K562 (cell line): ENCODE results near the gene FOXO4. TPM values are rescaled to one million over a fixed set of nuclear protein-coding genes. Genes with fewer than 3 reads are reported as not detected.
A peak's percentile ranks its signal among the peaks of the same experiment; 100 is the strongest.

ENCODE experiments used
- ATAC-seq: fragments of 200-7000 bp; cut with Tn5 transposase; 3 replicates; pipeline ENCODE4 v1.9.1; 2020; ENCODE audit warnings: moderate library complexity
- BruUV-seq: library from RNA; stranded (reverse); fragments of 400-500 nt; replicated peaks from 2 replicates; lab custom pipeline; 2021; lab: Mats Ljungman, UMichigan
- CTCF ChIA-PET: fragments of 300-600 bp; formaldehyde crosslinking; extraction: SDS; loops from one replicate; lab custom pipeline; 2021; ENCODE audit warnings: low intra/inter-chr PET ratio; lab: Yijun Ruan, JAX
- POLR2A ChIA-PET: fragments of 300-600, 350-650 bp; sonication (Branson Sonifier 250); formaldehyde crosslinking; extraction: SDS; loops from one replicate; lab custom pipeline; 2021; ENCODE audit warnings: antibody characterized with exemption, inconsistent platforms; lab: Yijun Ruan, JAX
- DNase-seq, 4 experiments: peaks; one replicate each; pipeline versions ENCODE4 v3.0.0 to v3.0.0-alpha.2; 2011 to 2018; ENCODE audit warnings: low spot score in 3 of 4, mixed read lengths in 3 of 4; ENCODE audit errors: extremely low read depth in 1 of 4
- FAIRE-seq: peaks from 2 replicates; lab custom pipeline; 2011; peaks lifted over from hg19 to GRCh38; lab: Jason Lieb, UNC
- H2AFZ ChIP-seq: 2 replicates; pipeline ENCODE4 v1.6.0; 2011; ENCODE audit warnings: low read depth, low read length, control low read depth, inconsistent platforms
- H3K27ac ChIP-seq: fragments of 200-600 bp; 3 replicates; pipeline ENCODE4 v1.8.0; 2011; ENCODE audit warnings: low read depth, mild to moderate bottlenecking, control low read depth, inconsistent platforms, low read length, moderate library complexity, mixed read lengths; ENCODE audit errors: extremely low read depth
- H3K27me3 ChIP-seq, 2 experiments: fragments of 300-600 bp in 1 of 2; 2 replicates in 1 of 2; 3 replicates in 1 of 2; pipeline versions ENCODE4 v1.6.0 to v1.8.0; 2011; ENCODE audit warnings: inconsistent platforms in 2 of 2, low read length in 2 of 2, mild to moderate bottlenecking in 1 of 2, mixed read lengths in 1 of 2, moderate library complexity in 1 of 2; ENCODE audit not compliant: control insufficient read depth in 2 of 2, insufficient read depth in 2 of 2
- H3K36me3 ChIP-seq: fragments of 300-600 bp; 3 replicates; pipeline ENCODE4 v1.8.0; 2011; ENCODE audit warnings: mild to moderate bottlenecking, low read length, inconsistent platforms; ENCODE audit not compliant: control insufficient read depth, insufficient read depth
- H3K4me1 ChIP-seq, 2 experiments: fragments of 200-600 bp in 1 of 2; replicated peaks in 1 of 2; 2 replicates in 1 of 2; 3 replicates in 1 of 2; pipeline versions ENCODE4 v1.5.1 to v1.8.0; 2011; ENCODE audit warnings: inconsistent platforms in 2 of 2, low read length in 2 of 2, mild to moderate bottlenecking in 1 of 2, mixed read lengths in 1 of 2, moderate library complexity in 1 of 2; ENCODE audit not compliant: control insufficient read depth in 2 of 2, insufficient read depth in 2 of 2
- H3K4me2 ChIP-seq: 2 replicates; pipeline ENCODE4 v1.6.1; 2011; ENCODE audit warnings: low read length, control low read depth, inconsistent platforms, mixed read lengths; ENCODE audit not compliant: insufficient read depth
- H3K4me3 ChIP-seq: fragments of 200-600 bp; sonication (generic), shearing (Covaris generic); 2 replicates; pipeline ENCODE4 v1.5.1; 2016; ENCODE audit warnings: control low read depth, inconsistent platforms
- H3K79me2 ChIP-seq: fragments of 200-600 bp; 3 replicates; pipeline ENCODE4 v1.8.0; 2011; ENCODE audit warnings: low read length, inconsistent platforms; ENCODE audit not compliant: control insufficient read depth, insufficient read depth
- H3K9ac ChIP-seq, 2 experiments: 2 replicates each; pipeline versions ENCODE4 v1.6.0 to v1.6.1; 2011; ENCODE audit warnings: low read depth in 2 of 2, low read length in 2 of 2, control low read depth in 1 of 2, inconsistent platforms in 1 of 2, mild to moderate bottlenecking in 1 of 2, mixed read lengths in 1 of 2; ENCODE audit not compliant: insufficient read depth in 1 of 2
- H3K9me1 ChIP-seq: one replicate; pipeline ENCODE4 v1.6.0; 2011; ENCODE audit warnings: inconsistent platforms, mild to moderate bottlenecking, low read length, moderate library complexity; ENCODE audit not compliant: control insufficient read depth, insufficient read depth
- H3K9me3 ChIP-seq: replicated peaks from 2 replicates; pipeline ENCODE4 v1.5.1; 2011; ENCODE audit warnings: low read depth, low read length, inconsistent platforms; ENCODE audit not compliant: control insufficient read depth, insufficient read depth
- H4K20me1 ChIP-seq: replicated peaks from 2 replicates; pipeline ENCODE4 v1.6.1; 2011; ENCODE audit warnings: low read length, inconsistent platforms, mixed read lengths; ENCODE audit not compliant: control insufficient read depth, insufficient read depth
- ATF4 ChIP-seq: fragments of 450-650 bp; formaldehyde crosslinking; IDR thresholded peaks from 2 replicates; pipeline ENCODE4 v1.4.0; 2022; ENCODE audit warnings: mild to moderate bottlenecking, moderate library complexity
- CC2D1A ChIP-seq: fragments of 450-650 bp; IDR thresholded peaks from 2 replicates; pipeline ENCODE4 v1.6.1; 2017; ENCODE audit warnings: mild to moderate bottlenecking
- CHD1 ChIP-seq: fragments of 200-600 bp; sonication (generic); IDR thresholded peaks from one replicate; pipeline ENCODE4 v1.6.1; 2012; ENCODE audit warnings: mild to moderate bottlenecking, moderate library complexity, low read length, inconsistent platforms
- HNRNPLL ChIP-seq: fragments of 200-400 bp; formaldehyde crosslinking; IDR thresholded peaks from 2 replicates; pipeline ENCODE4 v1.6.1; 2017; ENCODE audit warnings: low read length, low read depth, mild to moderate bottlenecking; ENCODE audit not compliant: poor library complexity, severe bottlenecking
- KLF16 ChIP-seq: IDR thresholded peaks from 2 replicates; pipeline ENCODE4 v1.6.1; 2016; ENCODE audit warnings: antibody characterized with exemption
- MAZ ChIP-seq, 2 experiments: fragments of 450-650 bp in 1 of 2; sonication (generic) in 1 of 2; formaldehyde crosslinking; IDR thresholded peaks in 1 of 2; conservative IDR thresholded peaks in 1 of 2; 2 replicates each; pipeline versions ENCODE4 v1.4.0 to v1.5.0; 2020; ENCODE audit warnings: mild to moderate bottlenecking in 1 of 2, missing genetic modification reagents in 1 of 2
- PML ChIP-seq: IDR thresholded peaks from 2 replicates; pipeline ENCODE4 v1.6.1; 2012; ENCODE audit warnings: low read length, inconsistent platforms
- RAD21 ChIP-seq, 2 experiments: fragments of 250-450 bp in 1 of 2; fragments of 450-650 bp in 1 of 2; sonication (Bioruptor Pico) in 1 of 2; formaldehyde crosslinking in 1 of 2; IDR thresholded peaks in 1 of 2; conservative IDR thresholded peaks in 1 of 2; 2 replicates each; pipeline versions ENCODE4 v1.4.0 to v1.8.0; 2020 to 2022; ENCODE audit warnings: mild to moderate bottlenecking in 2 of 2, moderate library complexity in 1 of 2
- SLC30A9 ChIP-seq: fragments of 250-450 bp; sonication (Bioruptor Pico); IDR thresholded peaks from 2 replicates; pipeline ENCODE4 v1.8.0; 2022; ENCODE audit warnings: mild to moderate bottlenecking, moderate library complexity
- SMC3 ChIP-seq: conservative IDR thresholded peaks from 2 replicates; pipeline ENCODE4 v1.6.1; 2011; ENCODE audit warnings: low read depth, low read length, improper control_type of control experiment; ENCODE audit not compliant: insufficient read depth
- SRF ChIP-seq, 2 experiments: fragments of 250-450, 450-650 bp in 1 of 2; sonication (Bioruptor Pico) in 1 of 2; sonication (generic) in 1 of 2; formaldehyde crosslinking; IDR thresholded peaks; 2 replicates each; pipeline versions ENCODE4 v1.5.0 to v1.5.1; 2020 to 2022; ENCODE audit warnings: mild to moderate bottlenecking in 1 of 2, missing genetic modification reagents in 1 of 2
- ZNF384 ChIP-seq: IDR thresholded peaks from 2 replicates; pipeline ENCODE4 v1.6.1; 2012; ENCODE audit warnings: low read depth, low read length, improper control_type of control experiment
- WGBS: fragments of 100-300 bp; shearing (Covaris generic); methylation state at CpG from one replicate; pipeline ENCODE4 v1.1.6; 2016; ENCODE audit warnings: low coverage, mixed read lengths; ENCODE audit not compliant: insufficient coverage; ENCODE audit errors: missing lambda C conversion rate; 5-methylcytosine and 5-hydroxymethylcytosine counted together
- in situ Hi-C: fragments of 300-500 bp; cut with MboI; formaldehyde crosslinking; loops from 4 replicates; pipeline ENCODE4 v1.15.0; 2018; ENCODE audit warnings: inconsistent platforms, mixed read lengths
- intact Hi-C: fragments of 100-400 bp; cut with micrococcal nuclease; formaldehyde crosslinking; loops from 2 replicates; pipeline ENCODE4 v1.14.2; 2022
- polyA plus RNA-seq, 8 experiments: library from polyadenylated mRNA; depleted of rRNA in 4 of 8; stranded (reverse) in 5 of 8; unstranded in 3 of 8; fragments of >200 nt; fragmentation: Nextera tagmentation in 2 of 8; fragmentation: Illumina TruSeq in 1 of 8; extraction: Ambion mirVana in 2 of 8; extraction: Trizol in 1 of 8; gene quantifications; 2 replicates each; pipeline versions ENCODE4 v1.2.1 to v1.2.3, GENCODE V29; 2011 to 2014; ENCODE audit warnings: inconsistent platforms in 1 of 8, missing spikeins in 1 of 8
- total RNA-seq, 7 experiments: library from RNA; depleted of rRNA in 6 of 7; stranded (reverse); fragments of >200 nt in 6 of 7; fragmentation: Illumina TruSeq in 2 of 7; extraction: Trizol in 2 of 7; gene quantifications; 2 replicates each; pipeline versions ENCODE4 v1.2.1 to v1.2.3, GENCODE V29; 2011 to 2021; ENCODE audit warnings: low replicate concordance in 1 of 7
- TF ChIP-seq, protein P1 (sequence below): fragments of 450-650 bp; formaldehyde crosslinking; IDR thresholded peaks from 2 replicates; pipeline ENCODE4 v1.4.0; 2022; ENCODE audit warnings: missing genetic modification characterization
- TF ChIP-seq, protein P2 (sequence below): fragments of 450-650 bp; formaldehyde crosslinking; IDR thresholded peaks from 2 replicates; pipeline ENCODE4 v1.4.0; 2020; ENCODE audit warnings: mild to moderate bottlenecking, moderate library complexity
- TF ChIP-seq, protein P3 (sequence below), 3 experiments: IDR thresholded peaks in 2 of 3; conservative IDR thresholded peaks in 1 of 3; 2 replicates each; pipeline ENCODE4 v1.5.1; 2011 to 2012; ENCODE audit warnings: low read length in 3 of 3, mild to moderate bottlenecking in 3 of 3, control low read depth in 2 of 3, improper control_type of control experiment in 1 of 3, inconsistent platforms in 1 of 3, low read depth in 1 of 3, mixed read lengths in 1 of 3, moderate library complexity in 1 of 3; ENCODE audit not compliant: insufficient read depth in 2 of 3

FOXO4 gene
- total and polyA plus RNA-seq, 9 of the 15 experiments (the other 6 are each of a cell fraction or from before 2014, with no cell fraction given), result 0.13 to 26.6 (median 8.5) TPM

DNA sequence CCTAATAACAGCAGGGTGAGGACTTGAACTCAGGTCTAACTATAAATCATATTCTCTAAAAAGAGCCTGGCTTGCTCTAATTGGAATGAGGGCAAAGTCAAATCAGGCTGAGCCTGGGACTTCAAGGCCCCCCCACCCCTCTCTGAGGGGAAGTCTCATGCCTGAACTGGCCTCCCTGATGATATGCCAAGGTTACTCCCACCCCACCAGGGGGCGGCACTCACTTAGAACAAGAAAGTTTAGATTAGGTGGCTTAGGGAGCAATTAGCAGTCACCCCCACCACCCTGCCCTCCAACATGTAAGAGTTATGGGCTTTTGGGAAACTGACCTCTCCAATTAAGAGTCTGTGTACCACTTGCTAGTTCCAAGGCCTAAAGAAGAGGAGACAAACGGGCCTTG lies 2.7 kb downstream of the FOXO4 start:
- Histone ChIP-seq H2AFZ (no peak overlapping the region), H3K4me1 (peaks cover 41 to 42% of the 10 kb centered on the region in 2 experiments), H3K27me3 (no peaks in the 10 kb centered on the region), H3K4me3 (no peak overlapping the region), H3K4me2 (0 out of 2 replicates have a peak overlapping the region, but pooled peaks have one; percentile 1), H3K79me2 (peaks cover 11% of the 10 kb centered on the region), H3K36me3 (peaks cover 3% of the 10 kb centered on the region; the same call in 1 of the 3 replicates), H3K9me3 (no peaks in the 10 kb centered on the region), H4K20me1 (no peaks in the 10 kb centered on the region), H3K9me1 (no peaks in the 10 kb centered on the region), H3K9ac (peak overlapping the region in 1 of 2 experiments; percentile 8; a peak in 2 of 4 replicates), H3K27ac (no peak overlapping the region; the same call in 2 of the 3 replicates)
- DNase-seq (peak; percentile 61 to 86 (median 72)), ATAC-seq (peak; percentile 54), FAIRE-seq (peak; percentile 80)
- in situ Hi-C loops, result loop anchor here (5.0 kb wide), 1 partner anchor 79 kb away; no protein-coding TSS in a partner anchor
- POLR2A ChIA-PET, result no interaction called here
- intact Hi-C loops, result loop anchor here (1.0 kb wide), 3 partner anchors 31 to 98 kb away; no protein-coding TSS in a partner anchor
- BruUV-seq, result no TSS peak
- CTCF ChIA-PET, result interaction anchor here (0.6 to 1.1 kb wide), 2 partner anchors 30 to 296 kb away, joined by 3 read pairs; no protein-coding TSS in a partner anchor
- WGBS, result 0% methylated on average over 2 of the region's 2 CpGs
- peak; percentile 79 to 89 for TF ChIP-seq RAD21 (CRISPR knock-in tag; conservative IDR thresholded peaks at IDR 0.05 in 1 of 2, IDR thresholded peaks at IDR 0.05 in 1 of 2)
- no peak for TF ChIP-seq HNRNPLL
- TF ChIP-seq ZNF384, result no peak
- TF ChIP-seq, protein P1, sequence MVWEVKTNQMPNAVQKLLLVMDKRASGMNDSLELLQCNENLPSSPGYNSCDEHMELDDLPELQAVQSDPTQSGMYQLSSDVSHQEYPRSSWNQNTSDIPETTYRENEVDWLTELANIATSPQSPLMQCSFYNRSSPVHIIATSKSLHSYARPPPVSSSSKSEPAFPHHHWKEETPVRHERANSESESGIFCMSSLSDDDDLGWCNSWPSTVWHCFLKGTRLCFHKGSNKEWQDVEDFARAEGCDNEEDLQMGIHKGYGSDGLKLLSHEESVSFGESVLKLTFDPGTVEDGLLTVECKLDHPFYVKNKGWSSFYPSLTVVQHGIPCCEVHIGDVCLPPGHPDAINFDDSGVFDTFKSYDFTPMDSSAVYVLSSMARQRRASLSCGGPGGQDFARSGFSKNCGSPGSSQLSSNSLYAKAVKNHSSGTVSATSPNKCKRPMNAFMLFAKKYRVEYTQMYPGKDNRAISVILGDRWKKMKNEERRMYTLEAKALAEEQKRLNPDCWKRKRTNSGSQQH (CRISPR knock-in tag), result no peak
- peak; percentile 44; the same call in 1 of the 2 replicates for TF ChIP-seq SMC3
- TF ChIP-seq KLF16, result 0 out of 2 replicates have a peak, but pooled peaks have one; percentile 12
- no peak for TF ChIP-seq SLC30A9
- peak; percentile 43; the same call in 1 of the 2 replicates for TF ChIP-seq CC2D1A
- TF ChIP-seq ATF4 (CRISPR knock-in tag), result no peak
- TF ChIP-seq, protein P2, sequence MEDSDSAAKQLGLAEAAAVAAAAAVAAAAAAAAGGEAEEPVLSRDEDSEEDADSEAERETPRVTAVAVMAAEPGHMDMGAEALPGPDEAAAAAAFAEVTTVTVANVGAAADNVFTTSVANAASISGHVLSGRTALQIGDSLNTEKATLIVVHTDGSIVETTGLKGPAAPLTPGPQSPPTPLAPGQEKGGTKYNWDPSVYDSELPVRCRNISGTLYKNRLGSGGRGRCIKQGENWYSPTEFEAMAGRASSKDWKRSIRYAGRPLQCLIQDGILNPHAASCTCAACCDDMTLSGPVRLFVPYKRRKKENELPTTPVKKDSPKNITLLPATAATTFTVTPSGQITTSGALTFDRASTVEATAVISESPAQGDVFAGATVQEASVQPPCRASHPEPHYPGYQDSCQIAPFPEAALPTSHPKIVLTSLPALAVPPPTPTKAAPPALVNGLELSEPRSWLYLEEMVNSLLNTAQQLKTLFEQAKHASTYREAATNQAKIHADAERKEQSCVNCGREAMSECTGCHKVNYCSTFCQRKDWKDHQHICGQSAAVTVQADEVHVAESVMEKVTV (CRISPR knock-in tag), result peak; percentile 58
- TF ChIP-seq, protein P3, sequence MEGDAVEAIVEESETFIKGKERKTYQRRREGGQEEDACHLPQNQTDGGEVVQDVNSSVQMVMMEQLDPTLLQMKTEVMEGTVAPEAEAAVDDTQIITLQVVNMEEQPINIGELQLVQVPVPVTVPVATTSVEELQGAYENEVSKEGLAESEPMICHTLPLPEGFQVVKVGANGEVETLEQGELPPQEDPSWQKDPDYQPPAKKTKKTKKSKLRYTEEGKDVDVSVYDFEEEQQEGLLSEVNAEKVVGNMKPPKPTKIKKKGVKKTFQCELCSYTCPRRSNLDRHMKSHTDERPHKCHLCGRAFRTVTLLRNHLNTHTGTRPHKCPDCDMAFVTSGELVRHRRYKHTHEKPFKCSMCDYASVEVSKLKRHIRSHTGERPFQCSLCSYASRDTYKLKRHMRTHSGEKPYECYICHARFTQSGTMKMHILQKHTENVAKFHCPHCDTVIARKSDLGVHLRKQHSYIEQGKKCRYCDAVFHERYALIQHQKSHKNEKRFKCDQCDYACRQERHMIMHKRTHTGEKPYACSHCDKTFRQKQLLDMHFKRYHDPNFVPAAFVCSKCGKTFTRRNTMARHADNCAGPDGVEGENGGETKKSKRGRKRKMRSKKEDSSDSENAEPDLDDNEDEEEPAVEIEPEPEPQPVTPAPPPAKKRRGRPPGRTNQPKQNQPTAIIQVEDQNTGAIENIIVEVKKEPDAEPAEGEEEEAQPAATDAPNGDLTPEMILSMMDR (IDR thresholded peaks at IDR 0.05 in 2 of 3, conservative IDR thresholded peaks at IDR 0.05 in 1 of 3; ENCODE audit: insufficient read depth in 2 of 3, low read depth in 1 of 3, low read length in 3 of 3), result peak; percentile 69 to 73 (median 72)
- no peak for TF ChIP-seq PML
- no peak for TF ChIP-seq CHD1
- peak in 1 of 2 experiments; percentile 55; a peak in 1 of 4 replicates for TF ChIP-seq MAZ (CRISPR knock-in tag; conservative IDR thresholded peaks at IDR 0.05 in 1 of 2, IDR thresholded peaks at IDR 0.05 in 1 of 2)
- TF ChIP-seq SRF (CRISPR knock-in tag; IDR thresholded peaks at IDR 0.05), result 0 out of 4 replicates have a peak, but pooled peaks of 1 of the 2 experiments have one; percentile 28
